HG03378 (cell line): ENCODE measurements around the gene OLIG2.

Experiments
- ATAC-seq: cut with Tn5 transposase; IDR thresholded peaks from one replicate; pipeline ENCODE4 v1.9.1; 2021; ENCODE audit warnings: mild to moderate bottlenecking, moderate library complexity; ENCODE audit not compliant: unreplicated experiment

OLIG2 gene

DNA sequence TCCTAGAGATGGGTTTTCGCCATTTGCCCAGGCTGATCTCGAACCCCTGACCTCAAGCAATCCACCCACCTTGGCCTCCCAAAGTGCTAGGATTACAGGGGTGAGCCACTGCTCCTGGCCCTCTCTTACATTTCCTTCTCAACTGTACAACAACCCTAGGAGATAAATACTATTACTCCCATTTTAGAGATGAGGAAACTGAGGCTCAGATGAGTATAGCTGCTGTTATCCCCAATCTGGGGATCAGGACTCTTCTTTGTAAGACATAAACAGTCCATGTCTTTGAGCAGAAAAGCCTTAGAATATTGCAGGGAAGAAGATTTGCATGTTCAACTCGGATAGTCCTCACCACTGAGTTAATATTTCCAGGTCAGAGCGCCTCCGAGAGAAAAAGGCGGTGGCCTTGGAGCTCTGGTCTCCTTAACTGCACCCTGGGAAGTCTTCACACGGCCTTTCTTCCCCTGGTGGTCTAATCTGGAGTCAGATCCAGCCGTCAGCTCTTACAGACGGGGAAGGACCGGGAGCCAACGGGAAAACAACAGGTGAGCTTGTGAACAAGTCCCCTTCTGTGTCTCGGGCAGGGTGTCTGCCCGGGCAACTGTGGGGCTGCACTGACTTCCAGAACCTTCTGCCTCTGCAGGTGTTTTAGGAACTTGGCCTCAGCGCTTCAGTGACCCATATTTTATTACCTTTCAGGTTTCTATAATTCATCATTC is 38.3 kb downstream of the OLIG2 start:
- no peak for ATAC-seq

DNA sequence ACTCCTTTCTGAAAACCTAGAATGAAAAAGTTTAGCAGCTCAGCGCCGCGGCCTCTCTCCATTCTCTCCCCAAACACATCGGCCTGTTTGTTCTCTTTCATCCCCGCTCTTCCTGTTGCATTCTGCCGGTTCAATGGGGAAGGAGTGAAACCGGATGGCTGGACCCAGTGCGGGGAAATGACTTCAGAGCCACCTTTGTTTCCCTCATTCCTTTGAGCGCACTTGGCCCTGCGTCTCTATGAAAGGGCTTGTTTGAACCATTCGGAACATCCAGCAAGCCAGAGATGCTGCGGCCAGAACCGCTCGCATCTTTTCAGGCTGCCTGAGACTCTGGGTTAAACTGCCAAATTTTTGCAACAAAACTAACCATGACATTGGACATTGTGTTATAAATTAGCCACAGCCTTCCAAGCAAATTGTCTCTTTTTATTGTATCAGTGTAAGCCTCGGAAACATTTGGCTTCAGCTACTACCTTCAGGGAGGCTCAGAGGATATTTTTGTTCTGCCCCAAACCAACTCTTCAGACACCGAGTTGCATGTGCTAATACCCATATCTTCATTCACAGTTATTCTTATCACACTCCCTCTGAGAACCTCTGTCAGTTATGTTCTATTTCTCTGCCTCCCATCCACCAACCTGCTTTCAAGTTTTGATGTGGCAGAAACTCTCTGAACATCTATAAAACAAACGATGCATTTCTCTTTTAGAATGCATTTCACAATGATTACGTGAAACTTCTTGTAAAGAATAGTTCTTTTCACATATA is 39.1 kb downstream of the OLIG2 start:
- no peak for ATAC-seq

GRCh38 chr21:33067043-33067442 is 41.3 kb downstream of the OLIG2 start:
- ATAC-seq = no peak

DNA sequence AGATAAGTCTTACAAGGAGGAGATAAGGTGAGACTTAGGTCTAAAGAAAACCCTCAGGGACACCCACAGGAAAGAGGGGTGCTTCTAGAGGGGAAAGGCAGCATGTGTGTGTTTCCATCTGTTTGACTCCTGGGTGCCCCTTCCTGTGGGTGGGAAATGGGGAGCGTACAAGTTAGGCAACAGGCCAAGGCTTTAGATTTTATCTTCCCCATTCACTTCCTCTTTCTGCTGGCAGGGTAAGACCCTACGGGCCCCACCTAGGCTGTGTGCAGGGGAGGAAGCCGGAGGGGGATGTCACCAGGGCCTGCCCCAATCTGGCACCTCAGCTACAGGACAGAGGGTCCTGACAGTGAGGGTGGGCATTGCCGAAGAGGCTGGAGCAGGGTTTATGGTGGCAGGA is 41.7 kb downstream of the OLIG2 start:
- ATAC-seq = no peak

DNA sequence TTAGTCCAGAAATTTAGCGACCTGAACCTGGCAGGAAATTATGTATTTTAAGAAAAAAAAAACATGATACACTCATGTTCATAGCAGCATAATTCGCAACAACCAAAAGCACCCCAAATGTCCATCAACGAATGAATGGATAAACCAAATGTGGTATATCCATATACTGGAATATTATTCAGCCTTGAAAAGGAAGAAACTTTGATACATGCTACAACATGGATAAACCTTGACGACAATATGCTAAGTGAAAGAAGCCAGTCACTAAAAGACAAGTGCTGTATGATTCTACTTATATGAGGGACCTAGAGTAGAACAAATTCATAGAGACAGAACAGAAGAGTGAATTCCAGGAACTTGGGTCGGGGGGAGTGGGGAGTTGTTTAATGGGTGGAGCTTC is 43.5 kb downstream of the OLIG2 start:
- ATAC-seq = no peak

- no peak for ATAC-seq
Observed at GRCh38 chr21:33069645-33069993, 43.9 kb downstream of the OLIG2 start.

DNA sequence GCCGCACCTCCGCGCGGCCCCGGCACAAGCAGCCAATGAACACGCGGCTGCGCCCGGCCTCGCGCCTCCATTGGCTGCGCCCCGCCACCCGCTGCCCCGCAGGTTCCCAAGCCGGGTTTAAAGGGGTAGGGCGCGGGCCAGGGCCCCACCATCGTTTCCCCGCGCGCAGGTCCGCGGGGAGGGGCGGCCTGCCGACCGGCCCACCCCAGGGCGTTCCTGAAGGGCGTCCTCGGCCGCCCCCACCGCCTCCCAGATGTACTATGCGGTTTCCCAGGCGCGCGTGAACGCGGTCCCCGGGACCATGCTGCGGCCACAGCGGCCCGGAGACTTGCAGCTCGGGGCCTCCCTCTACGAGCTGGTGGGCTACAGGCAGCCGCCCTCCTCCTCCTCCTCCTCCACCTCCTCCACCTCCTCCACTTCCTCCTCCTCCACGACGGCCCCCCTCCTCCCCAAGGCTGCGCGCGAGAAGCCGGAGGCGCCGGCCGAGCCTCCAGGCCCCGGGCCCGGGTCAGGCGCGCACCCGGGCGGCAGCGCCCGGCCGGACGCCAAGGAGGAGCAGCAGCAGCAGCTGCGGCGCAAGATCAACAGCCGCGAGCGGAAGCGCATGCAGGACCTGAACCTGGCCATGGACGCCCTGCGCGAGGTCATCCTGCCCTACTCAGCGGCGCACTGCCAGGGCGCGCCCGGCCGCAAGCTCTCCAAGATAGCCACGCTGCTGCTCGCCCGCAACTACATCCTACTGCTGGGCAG is 44.4 kb downstream of the OLIG2 start, which contains the start of gene OLIG1:
Gene OLIG1 (plus strand): TSS at position 148 of the 750 bp plus-strand sequence. CDS start 106 bp downstream, at position 254.
- no peak for ATAC-seq

GRCh38 chr21:33070744-33070997 is 44.9 kb downstream of the OLIG2 start:
- ATAC-seq = no peak

GRCh38 chr21:33070998-33071769 is 45.4 kb downstream of the OLIG2 start:
- no peak for ATAC-seq

GRCh38 chr21:33071770-33072306 is 46.1 kb downstream of the OLIG2 start:
- no peak for ATAC-seq

- ATAC-seq = no peak
Observed at GRCh38 chr21:33073636-33074035, 47.9 kb downstream of the OLIG2 start.

DNA sequence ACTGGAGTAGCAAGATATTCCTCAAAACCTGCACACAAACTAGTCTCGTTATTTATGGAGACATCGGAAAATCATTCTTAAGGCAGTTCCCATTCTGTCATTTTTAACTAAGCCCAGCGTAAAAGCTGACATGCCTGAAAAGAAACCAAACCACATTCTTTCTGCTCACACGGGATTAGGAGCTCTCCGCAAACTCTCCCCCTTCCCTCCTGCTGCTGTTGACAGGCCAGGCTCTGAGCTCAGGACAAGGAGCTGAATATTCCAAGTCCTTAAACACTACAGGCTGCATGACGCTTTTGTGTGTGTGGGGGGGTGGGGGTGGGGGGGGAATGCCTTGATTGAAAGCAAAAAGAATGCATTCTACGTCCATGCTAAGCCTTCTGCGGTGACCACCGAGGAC is 49.4 kb downstream of the OLIG2 start:
- no peak for ATAC-seq

DNA sequence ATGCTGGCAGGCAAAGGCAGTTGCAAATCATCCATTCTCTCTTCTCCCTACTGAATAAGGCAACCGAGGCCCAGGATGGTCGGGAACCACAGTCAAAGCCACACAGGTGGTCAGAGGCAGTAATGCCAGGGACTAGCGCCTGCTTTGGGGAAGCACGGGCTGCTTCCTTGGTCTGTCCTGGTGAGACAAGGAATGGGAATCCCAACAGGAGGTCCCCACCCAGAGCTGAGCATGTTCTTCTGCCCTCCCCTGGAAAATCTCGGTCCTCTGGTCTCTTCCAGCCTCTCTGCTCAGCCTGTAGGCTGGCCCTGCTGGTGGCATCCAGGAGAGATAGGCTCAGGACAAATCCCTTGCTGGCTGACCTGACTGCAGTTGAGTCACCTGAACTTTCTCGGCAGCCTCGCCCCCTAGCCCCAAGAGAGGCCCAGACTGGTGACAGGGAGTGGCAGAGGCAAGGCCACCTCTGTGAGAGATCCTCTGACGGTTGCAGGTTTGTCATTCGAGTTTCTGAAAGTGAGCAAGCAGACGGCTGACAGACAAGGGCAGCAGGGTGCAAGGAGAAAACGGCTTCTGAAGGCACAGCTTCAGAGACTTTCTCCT is 50.0 kb downstream of the OLIG2 start:
- no peak for ATAC-seq

- no peak for ATAC-seq
Observed at GRCh38 chr21:33076600-33077329, 51.0 kb downstream of the OLIG2 start.
